Skeletal muscle tissue (tissue), 4 donors: Measurements from ENCODE around the gene GRAMD1B. TPM values are rescaled to one million over a fixed set of nuclear protein-coding genes. Genes with fewer than 3 reads are reported as not detected.

ENCODE experiments used
- H3K27ac ChIP-seq: one replicate; pipeline ENCODE4 v1.7.0; 2013; ENCODE audit warnings: mild to moderate bottlenecking, low read depth, low read length, inconsistent platforms
- H3K27me3 ChIP-seq, 3 donors: one replicate each; pipeline ENCODE4 v1.7.0; 2013; ENCODE audit warnings: low read length in 3 of 3; ENCODE audit not compliant: control insufficient read depth in 3 of 3, insufficient read depth in 3 of 3
- H3K36me3 ChIP-seq, 3 donors: one replicate each; pipeline ENCODE4 v1.7.0; 2013; ENCODE audit warnings: low read length in 3 of 3; ENCODE audit not compliant: control insufficient read depth in 3 of 3, insufficient read depth in 3 of 3
- H3K4me1 ChIP-seq, 3 donors: one replicate each; pipeline ENCODE4 v1.7.0; 2013; ENCODE audit warnings: low read length in 3 of 3, mild to moderate bottlenecking in 3 of 3; ENCODE audit not compliant: control insufficient read depth in 3 of 3, insufficient read depth in 3 of 3
- H3K4me3 ChIP-seq, 3 donors: one replicate each; pipeline ENCODE4 v1.7.0; 2013; ENCODE audit warnings: low read length in 3 of 3
- H3K9ac ChIP-seq, 3 donors: one replicate each; pipeline ENCODE4 v1.7.0; 2013; ENCODE audit warnings: low read length in 3 of 3, mild to moderate bottlenecking in 3 of 3, moderate library complexity in 2 of 3, low read depth in 1 of 3
- H3K9me3 ChIP-seq, 3 donors: one replicate each; pipeline ENCODE4 v1.7.0; 2013; ENCODE audit warnings: low read length in 3 of 3; ENCODE audit not compliant: control insufficient read depth in 3 of 3
- total RNA-seq: library from RNA; depleted of rRNA; stranded (reverse); fragments of >200 nt; gene quantifications from one replicate; pipeline ENCODE4 v1.2.3, GENCODE V29; 2014
- donor health status: Osteomylitis.

GRAMD1B gene
- total RNA-seq, 1 donor from 2014 or later = 8.9 TPM

GRCh38 chr11:123573286-123573685, 143.2 kb downstream of the GRAMD1B start:
- Histone ChIP-seq H3K36me3 (no peaks in the 10 kb centered on the region), H3K27me3 (no peaks in the 10 kb centered on the region), H3K4me1 (no peaks in the 10 kb centered on the region), H3K27ac (no peak overlapping the region), H3K9me3 (no peaks in the 10 kb centered on the region), H3K9ac (no peak overlapping the region), H3K4me3 (no peak overlapping the region)

DNA sequence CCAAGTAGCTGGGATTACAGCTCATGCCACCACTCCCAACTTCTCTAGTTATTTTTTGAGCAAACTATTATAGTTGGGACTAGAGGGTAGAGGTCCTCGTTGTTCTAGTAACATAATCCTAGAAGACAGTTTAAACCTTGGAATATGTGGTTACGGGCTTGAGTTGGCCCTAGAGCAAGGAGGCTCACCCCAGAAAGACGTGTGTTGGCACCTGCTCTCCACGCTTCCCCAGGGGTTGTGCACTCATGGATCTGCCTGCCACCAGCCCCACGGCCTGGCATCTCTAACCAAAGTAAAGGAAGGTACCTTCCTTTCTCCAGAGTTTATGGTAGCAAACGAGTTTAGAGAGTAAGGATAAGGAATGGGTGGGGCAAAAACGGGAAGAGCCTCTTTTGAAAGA, 145.4 kb downstream of the GRAMD1B start:
- Histone ChIP-seq H3K36me3 (no peaks in the 10 kb centered on the region), H3K27ac (no peak overlapping the region), H3K27me3 (peaks cover 0 to 6% (median 4%) of the 10 kb centered on the region in 3 donors), H3K4me1 (peaks cover 3 to 7% (median 3%) of the 10 kb centered on the region in 3 donors), H3K9ac (no peak overlapping the region), H3K4me3 (no peak overlapping the region), H3K9me3 (no peaks in the 10 kb centered on the region)

- H3K9me3 ChIP-seq = no peaks in the 10 kb centered on the region
- H3K36me3 ChIP-seq = no peaks in the 10 kb centered on the region
- peaks cover 0 to 6% (median 4%) of the 10 kb centered on the region in 3 donors for H3K27me3 ChIP-seq
- no peak overlapping the region for H3K4me3 ChIP-seq
- peaks cover 3 to 10% (median 6%) of the 10 kb centered on the region in 3 donors for H3K4me1 ChIP-seq
- H3K27ac ChIP-seq = no peak overlapping the region
- no peak overlapping the region for H3K9ac ChIP-seq
Observed at GRCh38 chr11:123576082-123576481, 146.0 kb downstream of the GRAMD1B start.

DNA sequence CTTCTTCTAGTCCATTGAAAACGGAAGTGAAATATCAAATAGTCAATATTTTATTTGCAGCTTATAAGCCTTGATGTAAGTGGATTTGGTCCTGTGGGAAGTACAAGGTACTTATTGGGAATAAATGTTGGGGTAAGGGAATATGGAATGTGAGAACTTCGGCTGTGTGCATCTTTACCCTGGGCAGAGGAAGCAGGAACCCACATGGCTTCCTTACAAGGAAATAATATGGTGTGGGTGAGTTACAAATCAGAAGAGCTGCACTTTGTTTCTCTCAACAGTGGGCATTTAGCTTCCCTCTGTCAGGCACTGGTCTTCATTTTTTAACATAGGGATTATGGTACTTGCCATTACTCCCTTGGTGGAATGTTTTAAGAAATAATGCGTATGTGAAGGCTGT, 146.4 kb downstream of the GRAMD1B start:
- no peak overlapping the region for H3K27ac ChIP-seq
- H3K27me3 ChIP-seq = peaks cover 0 to 6% (median 4%) of the 10 kb centered on the region in 3 donors
- H3K4me3 ChIP-seq = no peak overlapping the region
- H3K9ac ChIP-seq = no peak overlapping the region
- H3K36me3 ChIP-seq = no peaks in the 10 kb centered on the region
- H3K4me1 ChIP-seq = peaks cover 3 to 10% (median 6%) of the 10 kb centered on the region in 3 donors
- no peaks in the 10 kb centered on the region for H3K9me3 ChIP-seq

GRCh38 chr11:123577081-123577598, 147.1 kb downstream of the GRAMD1B start:
- H3K36me3 ChIP-seq = no peaks in the 10 kb centered on the region
- H3K4me1 ChIP-seq = peaks cover 3 to 10% (median 6%) of the 10 kb centered on the region in 3 donors
- no peak overlapping the region for H3K27ac ChIP-seq
- H3K27me3 ChIP-seq = peaks cover 0 to 6% (median 4%) of the 10 kb centered on the region in 3 donors
- H3K9me3 ChIP-seq = no peaks in the 10 kb centered on the region
- no peak overlapping the region for H3K4me3 ChIP-seq
- H3K9ac ChIP-seq = peak overlapping the region in 1 of 3 donors; percentile 16

- H3K9ac ChIP-seq = no peak overlapping the region
- no peak overlapping the region for H3K4me3 ChIP-seq
- peaks cover 0 to 6% (median 4%) of the 10 kb centered on the region in 3 donors for H3K27me3 ChIP-seq
- no peaks in the 10 kb centered on the region for H3K36me3 ChIP-seq
- no peak overlapping the region for H3K27ac ChIP-seq
- H3K4me1 ChIP-seq = peaks cover 3 to 10% (median 6%) of the 10 kb centered on the region in 3 donors
- no peaks in the 10 kb centered on the region for H3K9me3 ChIP-seq
Observed at GRCh38 chr11:123578778-123579481, 148.9 kb downstream of the GRAMD1B start.

DNA sequence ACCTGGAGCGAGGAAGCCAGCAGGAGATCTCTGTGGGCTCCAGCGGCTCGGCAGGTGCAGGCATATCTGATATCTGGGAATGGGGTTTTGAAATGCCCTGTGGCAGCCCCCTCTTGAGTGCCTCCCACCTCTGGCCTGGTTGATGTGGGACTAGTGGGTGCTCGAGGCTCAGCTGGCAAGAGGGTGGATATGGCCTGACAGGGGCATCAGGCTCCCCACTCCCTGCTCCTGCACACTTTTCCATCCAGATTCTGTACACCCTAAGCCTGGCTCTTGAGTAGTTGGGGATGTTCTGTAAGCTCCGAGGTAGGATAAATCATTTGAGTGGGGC, 149.4 kb downstream of the GRAMD1B start:
- no peaks in the 10 kb centered on the region for H3K36me3 ChIP-seq
- H3K27ac ChIP-seq = no peak overlapping the region
- peaks cover 0 to 6% (median 4%) of the 10 kb centered on the region in 3 donors for H3K27me3 ChIP-seq
- no peak overlapping the region for H3K9ac ChIP-seq
- H3K9me3 ChIP-seq = no peaks in the 10 kb centered on the region
- peaks cover 4 to 10% (median 6%) of the 10 kb centered on the region in 3 donors for H3K4me1 ChIP-seq
- no peak overlapping the region for H3K4me3 ChIP-seq

- H3K4me3 ChIP-seq = no peak overlapping the region
Observed at GRCh38 chr11:123580137-123580536, 150.1 kb downstream of the GRAMD1B start.

DNA sequence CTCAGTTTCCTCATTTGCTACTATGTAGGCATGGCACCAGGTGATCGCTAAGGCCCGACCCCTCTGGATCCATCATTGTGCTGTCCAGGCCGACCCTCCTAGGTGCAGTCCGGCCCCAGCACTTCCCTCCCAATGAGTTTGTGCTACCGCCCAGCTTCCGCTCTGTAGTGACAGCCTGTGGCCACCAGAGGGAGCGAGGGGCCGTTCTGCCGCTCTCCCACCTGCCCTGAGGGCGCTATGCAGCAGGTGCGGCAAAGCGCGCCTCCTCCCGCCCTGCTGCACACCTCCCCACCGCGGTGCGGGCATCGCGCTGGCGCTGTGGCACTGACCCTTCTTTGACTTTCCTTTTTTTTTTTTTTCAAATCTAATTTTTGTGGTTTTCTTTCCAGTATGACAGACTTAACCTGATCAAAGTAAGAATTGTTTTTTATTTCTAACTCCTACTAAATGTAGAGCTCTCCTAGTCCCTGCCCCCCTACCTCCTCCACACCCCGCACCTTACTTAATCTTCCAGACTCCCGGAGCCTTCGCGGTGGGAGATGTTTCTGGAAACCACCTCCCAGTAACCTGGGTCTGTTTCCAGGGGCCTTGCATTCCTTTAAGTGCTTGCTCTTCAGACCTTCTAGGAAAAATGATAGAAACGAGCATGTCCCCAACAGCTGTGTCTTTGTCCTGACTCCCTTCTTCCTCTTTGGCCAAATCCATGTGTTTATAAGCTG, 150.6 kb downstream of the GRAMD1B start:
- Histone ChIP-seq H3K27ac (no peak overlapping the region), H3K4me3 (no peak overlapping the region), H3K4me1 (peaks cover 17 to 19% (median 18%) of the 10 kb centered on the region in 3 donors), H3K9ac (peak overlapping the region in 1 of 3 donors; percentile 50), H3K9me3 (no peaks in the 10 kb centered on the region), H3K36me3 (no peaks in the 10 kb centered on the region), H3K27me3 (peaks cover 0 to 6% (median 4%) of the 10 kb centered on the region in 3 donors)

More at GRCh38 chr11:123580137-123580536, 150.1 kb downstream of the GRAMD1B start:
- Histone ChIP-seq H3K27ac (no peak overlapping the region), H3K27me3 (peaks cover 0 to 6% (median 4%) of the 10 kb centered on the region in 3 donors), H3K36me3 (no peaks in the 10 kb centered on the region), H3K9me3 (no peaks in the 10 kb centered on the region), H3K4me1 (peaks cover 11 to 14% (median 12%) of the 10 kb centered on the region in 3 donors), H3K9ac (peak overlapping the region in 1 of 3 donors; percentile 50)
